PC-3 (cell line): ENCODE results near the gene MOGAT3.

Experiments used
- CTCF ChIP-seq: fragments of 300-600 bp; sonication (generic); conservative IDR thresholded peaks from 2 replicates; pipeline ENCODE4 v1.5.1; 2017; ENCODE audit warnings: antibody characterized with exemption, low read depth, mild to moderate bottlenecking, low read length
- EZH2 ChIP-seq: fragments of 300-600 bp; sonication (generic); IDR thresholded peaks from one replicate; pipeline ENCODE4 v1.6.1; 2017; ENCODE audit warnings: antibody characterized with exemption, mild to moderate bottlenecking, low read length; ENCODE audit not compliant: unreplicated experiment

GRCh38 chr7:101243646-101244374, 43.0 kb upstream of the MOGAT3 start:
- TF ChIP-seq CTCF (no peak), EZH2 (no peak)
